HCT116 (cell line): ENCODE data around the gene CRELD2. TPM values are rescaled to one million over a fixed set of nuclear protein-coding genes. Genes with fewer than 3 reads are reported as not detected.

Experiments
- ATAC-seq: fragments of 200-7000 bp; cut with Tn5 transposase; 2 replicates; pipeline ENCODE4 v1.9.1; 2020; ENCODE audit warnings: mild to moderate bottlenecking, moderate library complexity
- BruUV-seq: library from RNA; stranded (reverse); fragments of 400-500 nt; replicated peaks from 2 replicates; lab custom pipeline; 2021; lab: Mats Ljungman, UMichigan
- CTCF ChIA-PET: fragments of 300-600 bp; sonication (Branson Sonifier 250); formaldehyde crosslinking; loops from one replicate; lab custom pipeline; 2021; ENCODE audit warnings: antibody characterized with exemption; lab: Charles Lee
- POLR2A ChIA-PET: fragments of 300-600, 350-600 bp; sonication (Branson Sonifier 250); formaldehyde crosslinking; loops from one replicate; lab custom pipeline; 2021; ENCODE audit warnings: antibody characterized with exemption; lab: Charles Lee
- RAD21 ChIA-PET, 2 experiments: fragments of 300-600 bp; sonication (Branson Sonifier 250); formaldehyde crosslinking; loops; one replicate each; lab custom pipeline; 2023; ENCODE audit warnings: low total read pairs in 2 of 2; ENCODE audit not compliant: uncharacterized antibody in 2 of 2, unreplicated experiment in 2 of 2, low non-redundant PET in 1 of 2; lab: Charles Lee
- DNase-seq: peaks from one replicate; pipeline ENCODE4 v3.0.0-alpha.2; 2010; ENCODE audit warnings: low read depth, low spot score
- H2AFZ ChIP-seq: fragments of 200-600 bp; shearing (Covaris generic), sonication (generic); 2 replicates; pipeline ENCODE4 v1.6.1; 2017; ENCODE audit warnings: low read depth, mixed run types, mixed read lengths, antibody characterized with exemption, low read length; ENCODE audit not compliant: poor library complexity, severe bottlenecking
- H3K27ac ChIP-seq: 2 replicates; pipeline ENCODE4 v1.5.1; 2012; ENCODE audit warnings: low read depth, low read length
- H3K27me3 ChIP-seq: fragments of 200-600 bp; sonication (generic); 2 replicates; pipeline ENCODE4 v1.6.1; 2016; ENCODE audit warnings: mixed run types, low read length, mixed read lengths; ENCODE audit not compliant: insufficient read depth
- H3K36me3 ChIP-seq, 2 experiments: fragments of 200-500 bp in 1 of 2; fragments of 200-600 bp in 1 of 2; sonication (Bioruptor generic) in 1 of 2; sonication (generic) in 1 of 2; 2 replicates each; pipeline versions ENCODE4 v1.5.1 to v1.6.1; 2014 to 2016; ENCODE audit warnings: low read length in 2 of 2, inconsistent platforms in 1 of 2, mixed read lengths in 1 of 2, mixed run types in 1 of 2; ENCODE audit not compliant: insufficient read depth in 2 of 2, control insufficient read depth in 1 of 2
- H3K4me1 ChIP-seq, 2 experiments: fragments of 200-600 bp in 1 of 2; sonication (generic) in 1 of 2; 2 replicates each; pipeline versions ENCODE4 v1.5.1 to v1.6.1; 2012 to 2017; ENCODE audit warnings: low read length in 2 of 2, inconsistent platforms in 1 of 2, mild to moderate bottlenecking in 1 of 2, mixed read lengths in 1 of 2, mixed run types in 1 of 2, moderate library complexity in 1 of 2; ENCODE audit not compliant: insufficient read depth in 2 of 2, control insufficient read depth in 1 of 2
- H3K4me2 ChIP-seq: fragments of 200-600 bp; sonication (generic); 2 replicates; pipeline ENCODE4 v1.6.1; 2017; ENCODE audit warnings: mixed run types, low read length, mixed read lengths
- H3K4me3 ChIP-seq, 2 experiments: fragments of 200-600 bp in 1 of 2; sonication (generic) in 1 of 2; replicated peaks in 1 of 2; 2 replicates each; pipeline ENCODE4 v1.5.1; 2011 to 2016; ENCODE audit warnings: low read length in 2 of 2, control low read depth in 1 of 2, low read depth in 1 of 2, mild to moderate bottlenecking in 1 of 2, mixed read lengths in 1 of 2, mixed run types in 1 of 2
- H3K79me2 ChIP-seq: fragments of 200-600 bp; sonication (generic); 2 replicates; pipeline ENCODE4 v1.6.1; 2017; ENCODE audit warnings: mild to moderate bottlenecking, mixed run types, low read length, moderate library complexity, mixed read lengths; ENCODE audit not compliant: insufficient read depth
- H3K9ac ChIP-seq: fragments of 200-600 bp; sonication (generic); 2 replicates; pipeline ENCODE4 v1.6.1; 2016; ENCODE audit warnings: low read length, mixed read lengths
- H3K9me2 ChIP-seq: fragments of 200-600 bp; sonication (generic), shearing (Covaris generic); 2 replicates; pipeline ENCODE4 v1.6.1; 2017; ENCODE audit warnings: mixed run types, mild to moderate bottlenecking, moderate library complexity; ENCODE audit not compliant: insufficient read depth
- H3K9me3 ChIP-seq, 2 experiments: fragments of 200-500 bp in 1 of 2; fragments of 200-600 bp in 1 of 2; sonication (Bioruptor generic) in 1 of 2; sonication (generic) in 1 of 2; 2 replicates each; pipeline ENCODE4 v1.6.1; 2014 to 2017; ENCODE audit warnings: low read length in 2 of 2, mixed read lengths in 2 of 2, inconsistent platforms in 1 of 2, low read depth in 1 of 2, mild to moderate bottlenecking in 1 of 2, mixed run types in 1 of 2, moderate library complexity in 1 of 2; ENCODE audit not compliant: control insufficient read depth in 1 of 2, insufficient read depth in 1 of 2
- H4K20me1 ChIP-seq: fragments of 200-600 bp; sonication (generic), shearing (Covaris generic); 2 replicates; pipeline ENCODE4 v1.6.1; 2017; ENCODE audit warnings: mixed run types, mild to moderate bottlenecking, moderate library complexity; ENCODE audit not compliant: insufficient read depth
- ATF3 ChIP-seq: IDR thresholded peaks from 2 replicates; pipeline ENCODE4 v1.6.1; 2012
- CEBPB ChIP-seq: IDR thresholded peaks from 2 replicates; pipeline ENCODE4 v1.6.1; 2012; ENCODE audit warnings: low read depth
- EGR1 ChIP-seq: IDR thresholded peaks from 2 replicates; pipeline ENCODE4 v1.6.1; 2012; ENCODE audit warnings: low read depth
- ELF1 ChIP-seq: IDR thresholded peaks from 2 replicates; pipeline ENCODE4 v1.6.1; 2012; ENCODE audit warnings: low read depth, borderline replicate concordance
- EZH2 ChIP-seq: fragments of 200-600 bp; sonication (generic); IDR thresholded peaks from 2 replicates; pipeline ENCODE4 v1.6.1; 2017; ENCODE audit warnings: antibody characterized with exemption, mixed run types
- EZH2phosphoT487 ChIP-seq: fragments of 200-600 bp; IDR thresholded peaks from 2 replicates; pipeline ENCODE4 v1.6.1; 2018; ENCODE audit warnings: antibody characterized with exemption, borderline replicate concordance
- JUND ChIP-seq: IDR thresholded peaks from 2 replicates; pipeline ENCODE4 v1.6.1; 2012
- POLR2AphosphoS5 ChIP-seq: IDR thresholded peaks from 2 replicates; pipeline ENCODE4 v1.6.1; 2011; ENCODE audit warnings: mild to moderate bottlenecking, low read depth, low read length, moderate library complexity
- REST ChIP-seq: IDR thresholded peaks from 2 replicates; pipeline ENCODE4 v1.6.1; 2012; ENCODE audit warnings: low read depth
- ZBTB33 ChIP-seq: IDR thresholded peaks from 2 replicates; pipeline ENCODE4 v1.6.1; 2011; ENCODE audit warnings: mild to moderate bottlenecking, low read length, moderate library complexity; ENCODE audit not compliant: insufficient replicate concordance; ENCODE audit errors: extremely low read depth
- intact Hi-C: fragments of 100-400 bp; cut with micrococcal nuclease; formaldehyde crosslinking; loops from 2 replicates; pipeline ENCODE4 v1.10.0; 2022
- total RNA-seq: library from RNA; stranded (reverse); gene quantifications from one replicate; pipeline ENCODE4 v1.2.1, GENCODE V29; 2021; ENCODE audit not compliant: unreplicated experiment

Gene CRELD2
- total RNA-seq, 1 experiment from 2014 or later: 45.8 TPM

- Histone ChIP-seq H3K9me3 (no peaks in the 10 kb centered on the region), H2AFZ (no peak overlapping the region), H3K79me2 (no peaks in the 10 kb centered on the region), H3K4me3 (no peak overlapping the region), H3K9ac (no peak overlapping the region), H3K27ac (no peak overlapping the region), H3K9me2 (no peaks in the 10 kb centered on the region), H3K36me3 (peaks cover 0 to 3% of the 10 kb centered on the region in 2 experiments; a peak in 1 of 4 replicates), H3K4me1 (no peaks in the 10 kb centered on the region), H4K20me1 (no peaks in the 10 kb centered on the region), H3K27me3 (no peaks in the 10 kb centered on the region), H3K4me2 (no peak overlapping the region)
- ATAC-seq (no peak), DNase-seq (no peak)
- no peak for TF ChIP-seq EZH2
- no peak for TF ChIP-seq ATF3
- no peak for TF ChIP-seq ZBTB33
- no peak for TF ChIP-seq CEBPB
- TF ChIP-seq JUND: no peak
- no peak for TF ChIP-seq EZH2phosphoT487
- no peak for TF ChIP-seq REST
- TF ChIP-seq EGR1: no peak
- TF ChIP-seq ELF1: no peak
- no peak for TF ChIP-seq POLR2AphosphoS5
- ChIA-PET CTCF (no interaction called here), POLR2A (no interaction called here), RAD21 (no interaction called here)
- intact Hi-C loops: no loop called here
- no TSS peak for BruUV-seq
Measured at GRCh38 chr22:49897015-49897684, 21.3 kb upstream of the CRELD2 start.
